IMR-90 (cell line): ENCODE data around the gene PTPN4. TPM values are rescaled to one million over a fixed set of nuclear protein-coding genes. Genes with fewer than 3 reads are reported as not detected.

Source experiments
- ATAC-seq: fragments of 200-7000 bp; cut with Tn5 transposase; 2 replicates; pipeline ENCODE4 v1.9.1; 2020; ENCODE audit warnings: low read depth, mild to moderate bottlenecking, moderate library complexity
- BruUV-seq: library from RNA; stranded (reverse); fragments of 400-500 nt; replicated peaks from 2 replicates; lab custom pipeline; 2021; lab: Mats Ljungman, UMichigan
- CTCF ChIA-PET: fragments of 300-600 bp; formaldehyde crosslinking; extraction: SDS; loops from one replicate; lab custom pipeline; 2021; ENCODE audit warnings: antibody characterized with exemption; lab: Yijun Ruan, JAX
- POLR2A ChIA-PET: fragments of 300-600 bp; sonication (Branson Sonifier 250); formaldehyde crosslinking; loops from one replicate; lab custom pipeline; 2022; ENCODE audit warnings: antibody characterized with exemption; ENCODE audit not compliant: unreplicated experiment; lab: Charles Lee
- DNase-seq: peaks from one replicate; pipeline ENCODE4 v3.0.0; 2013
- H2AFZ ChIP-seq: replicated peaks from 2 replicates; pipeline ENCODE3; 2013; ENCODE audit warnings: low read length, mild to moderate bottlenecking; ENCODE audit not compliant: poor library complexity
- H2AK5ac ChIP-seq: 2 replicates; pipeline ENCODE4 v1.6.1; 2013; ENCODE audit warnings: low read depth, low read length, inconsistent platforms
- H2AK9ac ChIP-seq: replicated peaks from 2 replicates; pipeline ENCODE3; 2013; ENCODE audit warnings: mild to moderate bottlenecking, low read depth, low read length, moderate library complexity; ENCODE audit not compliant: poor library complexity
- H2BK120ac ChIP-seq: 2 replicates; pipeline ENCODE4 v1.6.1; 2013; ENCODE audit warnings: low read depth, low read length, inconsistent platforms
- H2BK15ac ChIP-seq: 3 replicates; pipeline ENCODE4 v1.6.1; 2013; ENCODE audit warnings: low read depth, low read length, inconsistent platforms
- H2BK20ac ChIP-seq: 2 replicates; pipeline ENCODE4 v1.6.1; 2013; ENCODE audit warnings: low read depth, mild to moderate bottlenecking, inconsistent platforms, low read length, moderate library complexity
- H2BK5ac ChIP-seq: 2 replicates; pipeline ENCODE4 v1.6.1; 2013; ENCODE audit warnings: mild to moderate bottlenecking, low read depth, low read length, inconsistent platforms; ENCODE audit not compliant: poor library complexity, severe bottlenecking
- H3K14ac ChIP-seq: replicated peaks from 2 replicates; pipeline ENCODE4 v1.6.1; 2013; ENCODE audit warnings: low read depth, low read length, inconsistent platforms
- H3K18ac ChIP-seq: 2 replicates; pipeline ENCODE4 v1.6.1; 2013; ENCODE audit warnings: low read depth, low read length, control low read depth
- H3K23ac ChIP-seq: 2 replicates; pipeline ENCODE4 v1.6.1; 2013; ENCODE audit warnings: low read depth, low read length, inconsistent platforms
- H3K27ac ChIP-seq: 2 replicates; pipeline ENCODE4 v1.5.1; 2013; ENCODE audit warnings: mild to moderate bottlenecking, control low read depth, low read length; ENCODE audit not compliant: insufficient read depth
- H3K27me3 ChIP-seq: 2 replicates; pipeline ENCODE4 v1.6.1; 2013; ENCODE audit warnings: low read length; ENCODE audit not compliant: control insufficient read depth, insufficient read depth
- H3K36me3 ChIP-seq: 2 replicates; pipeline ENCODE4 v1.6.1; 2013; ENCODE audit warnings: low read length, mixed read lengths; ENCODE audit not compliant: control insufficient read depth, insufficient read depth
- H3K4ac ChIP-seq: 2 replicates; pipeline ENCODE4 v1.6.1; 2013; ENCODE audit warnings: low read depth, low read length, inconsistent platforms
- H3K4me1 ChIP-seq: 2 replicates; pipeline ENCODE4 v1.6.1; 2013; ENCODE audit warnings: low read length, mixed read lengths; ENCODE audit not compliant: control insufficient read depth, insufficient read depth
- H3K4me2 ChIP-seq: 2 replicates; pipeline ENCODE4 v1.6.1; 2013; ENCODE audit warnings: low read depth, mild to moderate bottlenecking, control low read depth, low read length, moderate library complexity
- H3K4me3 ChIP-seq: 2 replicates; pipeline ENCODE4 v1.5.1; 2013; ENCODE audit warnings: low read depth, mild to moderate bottlenecking, control low read depth, low read length, moderate library complexity; ENCODE audit not compliant: insufficient read depth
- H3K56ac ChIP-seq: 2 replicates; pipeline ENCODE4 v1.6.1; 2013; ENCODE audit warnings: low read length, inconsistent platforms; ENCODE audit not compliant: insufficient read depth; ENCODE audit errors: extremely low read depth
- H3K79me1 ChIP-seq, 2 experiments: 2 replicates each; pipeline ENCODE4 v1.6.1; 2013; ENCODE audit warnings: low read length in 2 of 2, inconsistent platforms in 1 of 2, low read depth in 1 of 2
- H3K9ac ChIP-seq: 2 replicates; pipeline ENCODE4 v1.6.1; 2013; ENCODE audit warnings: low read depth, low read length, control low read depth
- H3K9me1 ChIP-seq: 2 replicates; pipeline ENCODE4 v1.6.1; 2013; ENCODE audit warnings: low read length, inconsistent platforms; ENCODE audit not compliant: insufficient read depth
- H3K9me3 ChIP-seq: 2 replicates; pipeline ENCODE4 v1.6.1; 2013; ENCODE audit warnings: low read length; ENCODE audit not compliant: control insufficient read depth, insufficient read depth
- H4K20me1 ChIP-seq: 2 replicates; pipeline ENCODE4 v1.6.1; 2013; ENCODE audit warnings: low read length, inconsistent platforms; ENCODE audit not compliant: insufficient read depth
- H4K5ac ChIP-seq: 2 replicates; pipeline ENCODE4 v1.6.1; 2013; ENCODE audit warnings: mild to moderate bottlenecking, low read depth, low read length, control low read depth
- H4K8ac ChIP-seq, 2 experiments: 2 replicates each; pipeline ENCODE4 v1.6.1; 2013; ENCODE audit warnings: low read depth in 2 of 2, low read length in 2 of 2, control low read depth in 1 of 2, inconsistent platforms in 1 of 2
- H4K91ac ChIP-seq: 2 replicates; pipeline ENCODE4 v1.6.1; 2013; ENCODE audit warnings: low read depth, low read length, inconsistent platforms; ENCODE audit not compliant: insufficient read depth
- CEBPB ChIP-seq: IDR thresholded peaks from 2 replicates; pipeline ENCODE4 v1.6.1; 2012; ENCODE audit warnings: low read depth, low read length, improper control_type of control experiment
- CHD1 ChIP-seq: IDR thresholded peaks from 2 replicates; pipeline ENCODE4 v1.6.1; 2012; ENCODE audit warnings: low read depth, low read length, improper control_type of control experiment
- MAZ ChIP-seq: IDR thresholded peaks from 2 replicates; pipeline ENCODE4 v1.6.1; 2012; ENCODE audit warnings: low read depth, mild to moderate bottlenecking, low read length, improper control_type of control experiment, moderate library complexity, borderline replicate concordance
- NFE2L2 ChIP-seq: fragments of 150-350 bp; IDR thresholded peaks from 2 replicates; pipeline ENCODE4 v1.6.1; 2016; ENCODE audit warnings: low read depth, mild to moderate bottlenecking, low read length
- RAD21 ChIP-seq: IDR thresholded peaks from 2 replicates; pipeline ENCODE4 v1.6.1; 2012; ENCODE audit warnings: low read length, improper control_type of control experiment
- RCOR1 ChIP-seq: IDR thresholded peaks from 2 replicates; pipeline ENCODE4 v1.6.1; 2012; ENCODE audit warnings: mild to moderate bottlenecking, low read length, improper control_type of control experiment; ENCODE audit not compliant: insufficient replicate concordance
- RFX5 ChIP-seq: IDR thresholded peaks from 2 replicates; pipeline ENCODE4 v1.8.0; 2012; ENCODE audit warnings: low read depth, mild to moderate bottlenecking, low read length, moderate library complexity
- WGBS, 2 experiments: methylation state at CpG; one replicate each; pipeline versions ENCODE4 v1.1.5 to v1.1.7; 2013; ENCODE audit warnings: missing lambda C conversion rate in 2 of 2; ENCODE audit not compliant: insufficient read length in 1 of 2; ENCODE audit errors: extremely low coverage in 2 of 2; 5-methylcytosine and 5-hydroxymethylcytosine counted together
- dilution Hi-C: fragments of 300-500 bp; cut with HindIII; formaldehyde crosslinking; loops from one replicate; pipeline ENCODE4 v1.14.3; 2018; ENCODE audit warnings: low sequenced_read_pairs; ENCODE audit not compliant: unreplicated experiment
- in situ Hi-C: fragments of 300-500 bp; cut with MboI; formaldehyde crosslinking; loops from 3 replicates; pipeline ENCODE4 v1.14.3; 2019; ENCODE audit warnings: low sequenced_read_pairs, inconsistent platforms, mixed read lengths
- intact Hi-C: fragments of 100-400 bp; cut with micrococcal nuclease; formaldehyde crosslinking; loops from 2 replicates; pipeline ENCODE4 v1.10.0; 2022
- polyA plus RNA-seq, 3 experiments: library from polyadenylated mRNA; depleted of rRNA; stranded (reverse); fragments of >200 nt; gene quantifications; 2 replicates each; pipeline ENCODE4 v1.2.3, GENCODE V29; 2012; ENCODE audit warnings: low replicate concordance in 1 of 3
- total RNA-seq: library from RNA; depleted of rRNA; stranded (reverse); fragments of >200 nt; gene quantifications from 2 replicates; pipeline ENCODE4 v1.2.3, GENCODE V29; 2012
- TF ChIP-seq, protein P1 (sequence below): fragments of 150-350 bp; IDR thresholded peaks from 2 replicates; pipeline ENCODE4 v1.6.1; 2017; ENCODE audit warnings: mild to moderate bottlenecking, antibody characterized with exemption, low read length, low read depth
- TF ChIP-seq, protein P2 (sequence below): conservative IDR thresholded peaks from 2 replicates; pipeline ENCODE4 v1.5.1; 2012; ENCODE audit warnings: mild to moderate bottlenecking, low read depth, low read length, improper control_type of control experiment
- TF ChIP-seq, protein P3 (sequence below): fragments of 150-350 bp; IDR thresholded peaks from 2 replicates; pipeline ENCODE4 v1.6.1; 2016; ENCODE audit warnings: low read depth, mild to moderate bottlenecking, low read length, moderate library complexity, borderline replicate concordance

PTPN4 gene
- total and polyA plus RNA-seq, 2 of the 4 experiments (the other 2 are of a cell fraction) = 2.9 to 19.2 TPM

DNA sequence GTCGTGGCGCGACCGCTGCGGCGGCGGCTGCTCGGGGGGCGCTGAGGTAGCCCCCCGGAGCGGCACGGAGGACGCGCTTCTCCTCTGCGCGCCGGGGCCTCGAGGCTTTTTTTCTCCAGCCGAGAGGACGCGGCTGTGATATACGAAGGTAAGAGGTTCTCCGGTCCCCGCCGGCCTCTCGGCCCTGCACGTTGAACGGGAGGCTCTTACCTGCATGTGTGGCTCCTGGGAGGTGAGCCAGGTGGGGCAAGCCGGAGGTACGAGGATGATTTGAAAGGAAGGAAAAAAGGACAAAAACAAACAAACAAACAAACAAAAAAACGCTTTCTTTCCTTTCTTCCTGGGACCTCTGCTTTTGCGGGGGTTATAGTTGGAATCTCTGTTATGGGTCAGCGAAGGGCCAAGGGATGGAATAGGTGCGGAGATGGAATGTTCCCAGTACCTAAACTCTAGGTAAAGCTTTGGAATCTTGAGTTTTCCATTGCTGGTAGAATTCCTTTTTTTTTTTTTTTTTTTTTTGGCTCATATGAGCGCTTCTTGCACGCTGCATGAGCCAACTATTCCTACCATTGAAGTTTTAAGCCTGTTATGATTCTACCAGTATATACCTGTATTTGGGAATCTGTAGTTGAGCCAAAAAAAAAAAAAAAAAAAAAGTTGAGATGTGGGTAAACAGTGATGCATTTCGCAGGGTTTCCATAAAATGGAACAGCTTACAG is 674 bp downstream of the PTPN4 start:
- ATAC-seq = peak; percentile 1; the same call in 1 of the 2 replicates
- in situ Hi-C loops = no loop called here

More for the DNA sequence above, 674 bp downstream of the PTPN4 start:
- H3K4me1 ChIP-seq = no peaks in the 10 kb centered on the region
- TF ChIP-seq, protein P1, sequence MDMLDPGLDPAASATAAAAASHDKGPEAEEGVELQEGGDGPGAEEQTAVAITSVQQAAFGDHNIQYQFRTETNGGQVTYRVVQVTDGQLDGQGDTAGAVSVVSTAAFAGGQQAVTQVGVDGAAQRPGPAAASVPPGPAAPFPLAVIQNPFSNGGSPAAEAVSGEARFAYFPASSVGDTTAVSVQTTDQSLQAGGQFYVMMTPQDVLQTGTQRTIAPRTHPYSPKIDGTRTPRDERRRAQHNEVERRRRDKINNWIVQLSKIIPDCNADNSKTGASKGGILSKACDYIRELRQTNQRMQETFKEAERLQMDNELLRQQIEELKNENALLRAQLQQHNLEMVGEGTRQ = no peak
- TF ChIP-seq RFX5 (no peak), RCOR1 (no peak), CEBPB (no peak), RAD21 (no peak), MAZ (no peak), CHD1 (no peak), NFE2L2 (no peak)
- TF ChIP-seq, protein P2, sequence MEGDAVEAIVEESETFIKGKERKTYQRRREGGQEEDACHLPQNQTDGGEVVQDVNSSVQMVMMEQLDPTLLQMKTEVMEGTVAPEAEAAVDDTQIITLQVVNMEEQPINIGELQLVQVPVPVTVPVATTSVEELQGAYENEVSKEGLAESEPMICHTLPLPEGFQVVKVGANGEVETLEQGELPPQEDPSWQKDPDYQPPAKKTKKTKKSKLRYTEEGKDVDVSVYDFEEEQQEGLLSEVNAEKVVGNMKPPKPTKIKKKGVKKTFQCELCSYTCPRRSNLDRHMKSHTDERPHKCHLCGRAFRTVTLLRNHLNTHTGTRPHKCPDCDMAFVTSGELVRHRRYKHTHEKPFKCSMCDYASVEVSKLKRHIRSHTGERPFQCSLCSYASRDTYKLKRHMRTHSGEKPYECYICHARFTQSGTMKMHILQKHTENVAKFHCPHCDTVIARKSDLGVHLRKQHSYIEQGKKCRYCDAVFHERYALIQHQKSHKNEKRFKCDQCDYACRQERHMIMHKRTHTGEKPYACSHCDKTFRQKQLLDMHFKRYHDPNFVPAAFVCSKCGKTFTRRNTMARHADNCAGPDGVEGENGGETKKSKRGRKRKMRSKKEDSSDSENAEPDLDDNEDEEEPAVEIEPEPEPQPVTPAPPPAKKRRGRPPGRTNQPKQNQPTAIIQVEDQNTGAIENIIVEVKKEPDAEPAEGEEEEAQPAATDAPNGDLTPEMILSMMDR = no peak
- TF ChIP-seq, protein P3, sequence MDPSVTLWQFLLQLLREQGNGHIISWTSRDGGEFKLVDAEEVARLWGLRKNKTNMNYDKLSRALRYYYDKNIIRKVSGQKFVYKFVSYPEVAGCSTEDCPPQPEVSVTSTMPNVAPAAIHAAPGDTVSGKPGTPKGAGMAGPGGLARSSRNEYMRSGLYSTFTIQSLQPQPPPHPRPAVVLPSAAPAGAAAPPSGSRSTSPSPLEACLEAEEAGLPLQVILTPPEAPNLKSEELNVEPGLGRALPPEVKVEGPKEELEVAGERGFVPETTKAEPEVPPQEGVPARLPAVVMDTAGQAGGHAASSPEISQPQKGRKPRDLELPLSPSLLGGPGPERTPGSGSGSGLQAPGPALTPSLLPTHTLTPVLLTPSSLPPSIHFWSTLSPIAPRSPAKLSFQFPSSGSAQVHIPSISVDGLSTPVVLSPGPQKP = no peak
- peak overlapping the region; percentile 99 for H2AFZ ChIP-seq
- H3K4ac ChIP-seq = peak overlapping the region; percentile 70
- H3K27me3 ChIP-seq = no peaks in the 10 kb centered on the region
- DNase-seq = no peak
- H3K9me3 ChIP-seq = no peaks in the 10 kb centered on the region
- H3K4me2 ChIP-seq = peak overlapping the region; percentile 100
- H2BK15ac ChIP-seq = no peak overlapping the region
- H2BK120ac ChIP-seq = 0 out of 2 replicates have a peak overlapping the region, but pooled peaks have one; percentile 58
- H2BK5ac ChIP-seq = peak overlapping the region; percentile 62
- peak overlapping the region; percentile 72 for H3K9ac ChIP-seq
- intact Hi-C loops = loop anchor here (1.0 to 5.0 kb wide), 2 partner anchors 42 to 253 kb away; partner anchors contain the start of gene EPB41L5
- dilution Hi-C loops = no loop called here
- H3K18ac ChIP-seq = peak overlapping the region; percentile 69; the same call in 1 of the 2 replicates
- H3K23ac ChIP-seq = peak overlapping the region; percentile 21; the same call in 1 of the 2 replicates
- peak overlapping the region; percentile 74 for H2AK9ac ChIP-seq
- H4K5ac ChIP-seq = peak overlapping the region; percentile 64
- H4K8ac ChIP-seq = peak overlapping the region; percentile 6 to 35; a peak in 2 of 4 replicates
- CTCF ChIA-PET = interaction anchor here (0.6 kb wide), 2 partner anchors 310 to 479 kb away, joined by 3 to 4 read pairs; no protein-coding TSS in a partner anchor
- peak overlapping the region; percentile 75 for H3K56ac ChIP-seq
- 0 out of 2 replicates have a peak overlapping the region, but pooled peaks have one; percentile 46 for H2AK5ac ChIP-seq
- H3K14ac ChIP-seq = peak overlapping the region; percentile 89
- H3K36me3 ChIP-seq = no peaks in the 10 kb centered on the region
- no peaks in the 10 kb centered on the region for H4K20me1 ChIP-seq
- H3K4me3 ChIP-seq = peak overlapping the region; percentile 80
- POLR2A ChIA-PET = interaction anchor here (0.5 to 0.6 kb wide), 2 partner anchors 8 to 252 kb away, joined by 4 read pairs; partner anchors contain the start of gene EPB41L5
- H2BK20ac ChIP-seq = no peak overlapping the region
- peak overlapping the region; percentile 79 for H3K27ac ChIP-seq
- H4K91ac ChIP-seq = peak overlapping the region; percentile 43; the same call in 1 of the 2 replicates
- no peaks in the 10 kb centered on the region for H3K9me1 ChIP-seq
- no TSS peak for BruUV-seq
- peaks cover 2 to 16% of the 10 kb centered on the region in 2 experiments; a peak in 3 of 4 replicates for H3K79me1 ChIP-seq
- WGBS, 2 experiments = 0% methylated on average over 7 of the region's 37 CpGs; no CpG with 5 or more reads in 1 of the 2 experiments
